ENCODE measurements around the gene TARDBP. TPM values are rescaled to one million over a fixed set of nuclear protein-coding genes. Genes with fewer than 3 reads are reported as not detected.
"Not testable (repeated sequence)": the region's sequence is repeated elsewhere in the genome, so short reads cannot be mapped to it uniquely, and the experiment has no call there.

Gene TARDBP
- total RNA-seq, 1 donor: 108 TPM

DNA sequence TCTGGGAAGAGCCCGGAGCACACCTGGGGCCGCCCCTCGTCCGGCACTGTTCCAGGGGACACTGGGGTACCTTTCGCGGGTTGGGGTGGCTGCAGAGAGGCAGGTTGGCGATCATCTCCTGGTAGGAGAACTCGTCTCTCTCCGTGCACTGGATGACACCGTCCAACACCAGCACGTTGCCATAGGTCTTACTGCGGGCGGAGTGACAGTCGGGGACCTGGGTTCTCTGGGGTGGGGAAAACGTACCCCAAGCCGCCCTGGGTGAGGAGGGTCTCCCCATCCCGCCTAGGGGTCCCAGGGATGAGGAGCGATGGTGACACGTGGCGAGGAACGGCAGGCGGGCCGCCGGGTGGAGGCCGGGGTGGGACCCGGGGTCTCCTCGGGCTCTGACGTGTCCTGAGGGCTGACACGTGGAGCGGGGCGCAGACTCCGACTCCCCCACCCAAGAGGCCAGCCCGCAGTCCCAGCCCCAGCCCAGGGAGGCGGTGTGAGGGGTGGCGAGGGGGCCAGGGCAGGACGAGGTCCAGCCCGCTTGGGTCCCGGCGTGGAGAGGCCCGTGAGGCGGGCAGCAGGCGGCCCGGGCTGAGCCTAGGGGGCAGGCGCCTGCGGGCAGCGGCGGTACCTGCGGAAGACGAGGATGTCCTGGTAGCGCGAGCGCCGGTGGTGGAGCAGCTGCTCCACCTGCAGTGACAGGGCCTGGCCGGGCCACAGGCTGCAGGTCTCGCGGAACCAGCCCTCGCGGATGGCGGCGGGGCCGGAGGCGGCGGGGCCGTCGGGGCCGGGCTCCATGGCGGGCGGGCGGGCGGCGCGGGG, 46.9 kb downstream of the TARDBP start:
- DNase-seq (ENCODE audit: low read depth): peak; percentile 9
- peak overlapping the region; percentile 67 for H3K4me3 ChIP-seq (ENCODE audit: low read depth, low read length)
- TF ChIP-seq CTCF (IDR thresholded peaks at IDR 0.05; ENCODE audit: insufficient read depth, low read depth, low read length): no peak

DNA sequence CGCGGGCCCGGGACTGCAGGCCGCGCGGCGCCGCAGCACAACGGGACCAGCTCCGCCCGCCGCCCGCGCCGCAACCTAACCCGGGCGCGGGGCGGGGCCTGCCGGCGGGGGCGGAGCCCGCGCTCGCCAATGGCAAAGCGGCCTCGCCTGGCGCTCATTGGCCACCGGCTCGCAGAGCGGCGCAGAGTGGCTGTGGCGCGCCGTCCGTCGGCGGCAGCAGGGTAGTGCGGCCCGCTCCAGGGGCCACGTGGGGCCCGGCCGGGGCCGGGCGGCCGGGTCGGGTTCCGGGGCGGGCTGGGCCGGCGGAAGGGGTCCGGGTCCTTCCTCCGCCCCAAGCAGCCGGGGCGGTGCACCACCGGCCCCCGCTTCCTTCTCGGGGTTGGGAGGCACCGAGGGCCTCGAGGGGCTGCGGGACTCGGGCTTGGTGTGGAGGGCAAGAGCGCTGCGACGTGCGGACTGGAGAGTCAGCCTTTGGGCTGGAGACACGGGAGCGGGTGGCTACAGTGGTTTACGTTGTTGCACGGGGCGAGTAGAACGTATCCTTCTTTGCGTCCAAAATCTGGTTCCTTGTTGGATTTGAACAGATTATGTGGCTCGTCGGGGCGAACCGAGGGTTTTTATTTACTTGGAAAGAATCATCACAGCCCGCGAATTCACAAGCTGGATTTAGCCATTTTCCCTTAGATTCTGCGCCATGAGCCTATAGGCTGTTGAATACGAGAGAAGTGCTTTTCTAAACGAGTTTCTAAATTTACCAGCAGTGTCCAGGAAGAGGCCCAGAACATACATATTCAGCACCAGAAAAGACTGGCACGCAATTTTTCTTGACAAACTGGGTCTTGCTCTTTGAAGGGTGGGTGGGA, 47.7 kb downstream of the TARDBP start, which contains the start of gene SRM:
SRM (minus strand) TSS at position 51 of the 863 bp plus-strand sequence. CDS start 75 bp downstream, outside the sequence.
- peak; percentile 15 for TF ChIP-seq CTCF (IDR thresholded peaks at IDR 0.05; ENCODE audit: insufficient read depth, low read depth, low read length)
- DNase-seq (ENCODE audit: low read depth): peak; percentile 85
- H3K4me3 ChIP-seq (ENCODE audit: low read depth, low read length): peak within 1 kb of the TSS; percentile 81

GRCh38 chr1:11061652-11062365, 49.4 kb downstream of the TARDBP start:
- no peak for DNase-seq (ENCODE audit: low read depth)
- H3K4me3 ChIP-seq (ENCODE audit: low read depth, low read length): no peak overlapping the region
- TF ChIP-seq CTCF (IDR thresholded peaks at IDR 0.05; ENCODE audit: insufficient read depth, low read depth, low read length): no peak

DNA sequence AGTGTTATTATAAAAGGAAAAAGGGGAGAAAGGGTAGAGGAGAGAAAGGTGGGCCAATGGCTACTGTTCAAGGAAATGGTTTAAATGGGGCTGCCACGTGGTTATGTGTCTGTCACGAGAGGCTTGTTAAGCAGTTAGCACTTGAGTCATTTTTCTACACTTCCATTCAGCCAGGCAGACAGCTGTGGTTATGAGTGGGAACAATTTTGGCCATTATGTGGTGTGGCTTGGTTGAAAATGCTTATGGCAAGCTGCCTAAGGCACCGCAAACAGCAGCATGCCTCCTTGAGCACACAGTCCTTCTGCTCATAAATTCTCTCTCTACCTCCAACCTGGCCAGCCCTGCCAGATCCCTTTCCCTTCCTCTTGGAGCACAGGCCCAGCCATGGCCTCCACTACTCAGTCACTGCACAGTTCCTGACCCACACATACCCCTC, 50.5 kb downstream of the TARDBP start:
- no peak for DNase-seq (ENCODE audit: low read depth)
- no peak overlapping the region for H3K4me3 ChIP-seq (ENCODE audit: low read depth, low read length)
- TF ChIP-seq CTCF (IDR thresholded peaks at IDR 0.05; ENCODE audit: insufficient read depth, low read depth, low read length): no peak

DNA sequence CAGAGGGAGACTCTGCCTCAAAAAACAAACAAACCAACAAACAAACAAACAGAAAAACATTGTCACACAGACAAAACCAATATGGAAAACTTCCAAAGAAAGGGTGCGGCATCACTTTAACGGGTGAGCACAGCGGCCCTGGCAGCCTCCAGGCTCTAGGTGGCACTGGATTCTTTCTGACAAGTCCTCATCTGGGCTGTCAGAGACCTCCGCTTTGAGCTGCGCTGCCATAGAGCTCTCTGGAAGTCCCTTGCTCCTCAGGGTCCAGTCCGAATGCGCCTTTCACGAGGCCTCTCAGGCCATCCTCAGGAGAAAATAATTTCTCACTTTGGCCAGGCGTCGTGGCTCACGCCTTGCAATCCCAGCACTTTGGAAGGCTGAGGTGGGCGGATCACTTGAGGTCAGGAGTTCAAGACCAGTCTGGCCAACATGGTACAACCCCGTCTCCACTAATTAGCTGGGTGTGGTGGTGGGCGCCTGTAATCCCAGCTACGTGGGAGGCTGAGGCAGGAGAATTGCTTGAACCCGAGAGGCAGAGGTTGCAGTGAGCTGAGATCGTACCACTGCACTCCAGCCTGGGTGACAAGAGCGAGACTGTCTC, 51.6 kb downstream of the TARDBP start:
- not testable (repeated sequence) for DNase-seq (ENCODE audit: low read depth); H3K4me3 ChIP-seq (ENCODE audit: low read depth, low read length)

GRCh38 chr1:11064942-11065341, 52.5 kb downstream of the TARDBP start:
- no peak for DNase-seq (ENCODE audit: low read depth)
- no peak overlapping the region for H3K4me3 ChIP-seq (ENCODE audit: low read depth, low read length)
- TF ChIP-seq CTCF (IDR thresholded peaks at IDR 0.05; ENCODE audit: insufficient read depth, low read depth, low read length): no peak
